Hepatic stellate cell (primary cell): ENCODE measurements around the gene TBPL2.
"Not testable (repeated sequence)": the region's sequence is repeated elsewhere in the genome, so short reads cannot be mapped to it uniquely, and the experiment has no call there.

Experiments
- DNase-seq: peaks from one replicate; pipeline ENCODE4 v3.0.0; 2011; ENCODE audit warnings: low spot score

TBPL2 gene

GRCh38 chr14:55441286-55441685 is 870 bp upstream of the TBPL2 start:
- no peak for DNase-seq

- peak; percentile 31 for DNase-seq
Measured at GRCh38 chr14:55438066-55438683, 2.2 kb downstream of the TBPL2 start.

- DNase-seq = no peak
Measured at GRCh38 chr14:55436931-55437330, 3.5 kb downstream of the TBPL2 start.

- DNase-seq = no peak
Measured at GRCh38 chr14:55436519-55436918, 3.9 kb downstream of the TBPL2 start.

GRCh38 chr14:55434805-55435174 is 5.6 kb downstream of the TBPL2 start:
- DNase-seq = no peak

- no peak for DNase-seq
Measured at GRCh38 chr14:55433880-55434804, 6.3 kb downstream of the TBPL2 start.

- DNase-seq = no peak
Measured at GRCh38 chr14:55432628-55433027, 7.8 kb downstream of the TBPL2 start.

- DNase-seq = peak; percentile 65
Measured at GRCh38 chr14:55430024-55430690, 10.3 kb downstream of the TBPL2 start.

GRCh38 chr14:55427439-55427838 is 13.0 kb downstream of the TBPL2 start:
- no peak for DNase-seq

- no peak for DNase-seq
Measured at GRCh38 chr14:55426891-55427290, 13.5 kb downstream of the TBPL2 start.

GRCh38 chr14:55425091-55425490 is 15.3 kb downstream of the TBPL2 start:
- DNase-seq = no peak

GRCh38 chr14:55423969-55424368 is 16.4 kb downstream of the TBPL2 start:
- DNase-seq = no peak

GRCh38 chr14:55422338-55422737 is 18.1 kb downstream of the TBPL2 start:
- not testable (repeated sequence) for DNase-seq

- DNase-seq = no peak
Measured at GRCh38 chr14:55419663-55420062, 20.8 kb downstream of the TBPL2 start.

- DNase-seq = no peak
Measured at GRCh38 chr14:55418411-55418810, 22.0 kb downstream of the TBPL2 start.

GRCh38 chr14:55417955-55418354 is 22.5 kb downstream of the TBPL2 start:
- DNase-seq = no peak

- no peak for DNase-seq
Measured at GRCh38 chr14:55416866-55417265, 23.6 kb downstream of the TBPL2 start.

- DNase-seq = no peak
Measured at GRCh38 chr14:55414551-55414950, 25.9 kb downstream of the TBPL2 start.

GRCh38 chr14:55412676-55413075 is 27.7 kb downstream of the TBPL2 start:
- no peak for DNase-seq

GRCh38 chr14:55411426-55412389 is 28.7 kb downstream of the TBPL2 start, which contains the start of gene ATG14:
Gene ATG14, minus strand, starts transcription at chr14:55411830. Its CDS starts 8 bp downstream, at chr14:55411822.
- DNase-seq = peak; percentile 91

- no peak for DNase-seq
Measured at GRCh38 chr14:55410876-55411275, 29.5 kb downstream of the TBPL2 start.
